SJCRH30 (cell line): ENCODE results near the gene TMEM120B. TPM values are rescaled to one million over a fixed set of nuclear protein-coding genes. Genes with fewer than 3 reads are reported as not detected.
A peak's percentile ranks its signal among the peaks of the same experiment; 100 is the strongest.
"Not testable (repeated sequence)": the region's sequence is repeated elsewhere in the genome, so short reads cannot be mapped to it uniquely, and the experiment has no call there.

Source experiments
- DNase-seq, 2 experiments: peaks; one replicate each; pipeline ENCODE4 v3.0.0-alpha.2; 2015 to 2020
- H3K27ac ChIP-seq: fragments of 250-450 bp; sonication (Bioruptor Pico); 2 replicates; pipeline ENCODE4 v1.5.1; 2020; ENCODE audit warnings: mild to moderate bottlenecking, moderate library complexity
- H3K27me3 ChIP-seq: fragments of 250-450 bp; sonication (Bioruptor Pico); 2 replicates; pipeline ENCODE4 v1.5.1; 2020; ENCODE audit warnings: mild to moderate bottlenecking, moderate library complexity
- H3K36me3 ChIP-seq: fragments of 250-450 bp; sonication (Bioruptor Pico); 2 replicates; pipeline ENCODE4 v1.5.1; 2020; ENCODE audit warnings: mild to moderate bottlenecking, moderate library complexity
- H3K4me1 ChIP-seq: fragments of 250-450 bp; sonication (Bioruptor Pico); 2 replicates; pipeline ENCODE4 v1.5.1; 2020; ENCODE audit warnings: mild to moderate bottlenecking, moderate library complexity
- H3K4me3 ChIP-seq: fragments of 250-450 bp; sonication (Bioruptor Pico); 2 replicates; pipeline ENCODE4 v1.5.1; 2020; ENCODE audit warnings: mild to moderate bottlenecking, moderate library complexity
- H3K9me3 ChIP-seq: fragments of 250-450 bp; sonication (Bioruptor Pico); replicated peaks from 2 replicates; pipeline ENCODE4 v1.5.1; 2020; ENCODE audit warnings: mild to moderate bottlenecking, moderate library complexity
- total RNA-seq: library from RNA; depleted of rRNA; stranded (reverse); fragments of >200 nt; shearing (Covaris generic); gene quantifications from 2 replicates; pipeline ENCODE4 v1.2.3, GENCODE V29; 2014

The TMEM120B gene
- total RNA-seq, 1 experiment from 2014 or later, result 25.5 TPM

GRCh38 chr12:121748218-121748570 lies 35.6 kb downstream of the TMEM120B start:
- no peak for DNase-seq
- Histone ChIP-seq H3K9me3 (no peaks in the 10 kb centered on the region), H3K4me3 (no peak overlapping the region), H3K4me1 (no peaks in the 10 kb centered on the region), H3K27me3 (no peaks in the 10 kb centered on the region), H3K27ac (no peak overlapping the region), H3K36me3 (peaks cover 30% of the 10 kb centered on the region)

- peaks cover 32% of the 10 kb centered on the region for H3K36me3 ChIP-seq
- no peaks in the 10 kb centered on the region for H3K9me3 ChIP-seq
- no peaks in the 10 kb centered on the region for H3K27me3 ChIP-seq
- H3K27ac ChIP-seq, result no peak overlapping the region
- H3K4me3 ChIP-seq, result no peak overlapping the region
- DNase-seq, result no peak
- H3K4me1 ChIP-seq, result no peaks in the 10 kb centered on the region
Observed at GRCh38 chr12:121748571-121749265, 36.2 kb downstream of the TMEM120B start.

- Histone ChIP-seq H3K4me3 (no peak overlapping the region), H3K9me3 (no peaks in the 10 kb centered on the region), H3K27ac (no peak overlapping the region), H3K4me1 (no peaks in the 10 kb centered on the region), H3K36me3 (peaks cover 32% of the 10 kb centered on the region), H3K27me3 (no peaks in the 10 kb centered on the region)
- DNase-seq, result no peak
Observed at GRCh38 chr12:121749267-121749666, 36.7 kb downstream of the TMEM120B start.

GRCh38 chr12:121750507-121750955 lies 38.0 kb downstream of the TMEM120B start:
- H3K4me1 ChIP-seq, result no peaks in the 10 kb centered on the region
- no peaks in the 10 kb centered on the region for H3K9me3 ChIP-seq
- H3K36me3 ChIP-seq, result peaks cover 35% of the 10 kb centered on the region
- no peak for DNase-seq
- no peaks in the 10 kb centered on the region for H3K27me3 ChIP-seq
- H3K4me3 ChIP-seq, result no peak overlapping the region
- no peak overlapping the region for H3K27ac ChIP-seq

- peaks cover 35% of the 10 kb centered on the region for H3K36me3 ChIP-seq
- no peak overlapping the region for H3K4me3 ChIP-seq
- H3K27me3 ChIP-seq, result no peaks in the 10 kb centered on the region
- no peaks in the 10 kb centered on the region for H3K4me1 ChIP-seq
- no peak overlapping the region for H3K27ac ChIP-seq
- DNase-seq, result no peak
- no peaks in the 10 kb centered on the region for H3K9me3 ChIP-seq
Observed at GRCh38 chr12:121751034-121751433, 38.5 kb downstream of the TMEM120B start.

- Histone ChIP-seq H3K4me1 (no peaks in the 10 kb centered on the region), H3K4me3 (no peak overlapping the region), H3K36me3 (peaks cover 35% of the 10 kb centered on the region), H3K27me3 (no peaks in the 10 kb centered on the region), H3K27ac (no peak overlapping the region), H3K9me3 (no peaks in the 10 kb centered on the region)
- DNase-seq, result no peak
Observed at GRCh38 chr12:121751749-121752351, 39.3 kb downstream of the TMEM120B start.

- no peaks in the 10 kb centered on the region for H3K9me3 ChIP-seq
- no peak overlapping the region for H3K4me3 ChIP-seq
- H3K4me1 ChIP-seq, result no peaks in the 10 kb centered on the region
- peaks cover 35% of the 10 kb centered on the region for H3K36me3 ChIP-seq
- no peak for DNase-seq
- no peaks in the 10 kb centered on the region for H3K27me3 ChIP-seq
- H3K27ac ChIP-seq, result no peak overlapping the region
Observed at GRCh38 chr12:121753844-121754264, 41.3 kb downstream of the TMEM120B start.

GRCh38 chr12:121754836-121755235 lies 42.3 kb downstream of the TMEM120B start:
- no peak overlapping the region for H3K4me3 ChIP-seq

GRCh38 chr12:121755591-121755990 lies 43.0 kb downstream of the TMEM120B start:
- H3K27ac ChIP-seq, result no peak overlapping the region

More at GRCh38 chr12:121754836-121755235, 42.3 kb downstream of the TMEM120B start:
- DNase-seq, result no peak
- Histone ChIP-seq H3K36me3 (peaks cover 29% of the 10 kb centered on the region), H3K27me3 (no peaks in the 10 kb centered on the region), H3K9me3 (no peaks in the 10 kb centered on the region), H3K27ac (no peak overlapping the region), H3K4me1 (no peaks in the 10 kb centered on the region)

GRCh38 chr12:121758536-121758935 lies 46.0 kb downstream of the TMEM120B start:
- not testable (repeated sequence) for H3K9me3 ChIP-seq, H3K27ac ChIP-seq, H3K4me3 ChIP-seq, H3K4me1 ChIP-seq, DNase-seq, H3K27me3 ChIP-seq
- H3K36me3 ChIP-seq, result peaks cover 14% of the 10 kb centered on the region

More at GRCh38 chr12:121755591-121755990, 43.0 kb downstream of the TMEM120B start:
- Histone ChIP-seq H3K9me3 (no peaks in the 10 kb centered on the region), H3K27me3 (no peaks in the 10 kb centered on the region), H3K4me3 (no peak overlapping the region), H3K4me1 (no peaks in the 10 kb centered on the region), H3K36me3 (peaks cover 24% of the 10 kb centered on the region)
- no peak for DNase-seq

GRCh38 chr12:121762269-121762668 lies 49.7 kb downstream of the TMEM120B start:
- no peaks in the 10 kb centered on the region for H3K27me3 ChIP-seq
- no peak for DNase-seq
- H3K4me1 ChIP-seq, result peaks cover 18% of the 10 kb centered on the region
- no peaks in the 10 kb centered on the region for H3K9me3 ChIP-seq
- no peak overlapping the region for H3K27ac ChIP-seq
- no peak overlapping the region for H3K4me3 ChIP-seq
- peaks cover 7% of the 10 kb centered on the region; the same call in 1 of the 2 replicates for H3K36me3 ChIP-seq

GRCh38 chr12:121764808-121765207 lies 52.3 kb downstream of the TMEM120B start:
- no peak for DNase-seq
- Histone ChIP-seq H3K4me1 (peaks cover 18% of the 10 kb centered on the region), H3K27ac (peak overlapping the region; percentile 44), H3K27me3 (no peaks in the 10 kb centered on the region), H3K36me3 (peaks cover 2% of the 10 kb centered on the region; the same call in 1 of the 2 replicates), H3K4me3 (no peak overlapping the region), H3K9me3 (no peaks in the 10 kb centered on the region)

GRCh38 chr12:121765573-121765972 lies 53.0 kb downstream of the TMEM120B start:
- H3K4me1 ChIP-seq, result peaks cover 18% of the 10 kb centered on the region
- DNase-seq, result peak; percentile 86 to 91
- H3K27ac ChIP-seq, result peak overlapping the region; percentile 44

GRCh38 chr12:121766290-121767039 lies 53.9 kb downstream of the TMEM120B start:
- peak in 1 of 2 experiments; percentile 42 for DNase-seq

More at GRCh38 chr12:121765573-121765972, 53.0 kb downstream of the TMEM120B start:
- Histone ChIP-seq H3K4me3 (no peak overlapping the region), H3K9me3 (no peaks in the 10 kb centered on the region), H3K36me3 (peaks cover 2% of the 10 kb centered on the region; the same call in 1 of the 2 replicates), H3K27me3 (no peaks in the 10 kb centered on the region)

GRCh38 chr12:121767525-121768016 lies 55.0 kb downstream of the TMEM120B start:
- DNase-seq, result no peak
- H3K4me3 ChIP-seq, result no peak overlapping the region
- H3K4me1 ChIP-seq, result peaks cover 18% of the 10 kb centered on the region
- H3K27ac ChIP-seq, result no peak overlapping the region
- H3K27me3 ChIP-seq, result no peaks in the 10 kb centered on the region
- H3K36me3 ChIP-seq, result no peaks in the 10 kb centered on the region; the same call in 1 of the 2 replicates
- H3K9me3 ChIP-seq, result no peaks in the 10 kb centered on the region

More at GRCh38 chr12:121766290-121767039, 53.9 kb downstream of the TMEM120B start:
- Histone ChIP-seq H3K4me3 (no peak overlapping the region), H3K9me3 (no peaks in the 10 kb centered on the region), H3K27me3 (no peaks in the 10 kb centered on the region), H3K4me1 (peaks cover 18% of the 10 kb centered on the region), H3K36me3 (peaks cover 2% of the 10 kb centered on the region; the same call in 1 of the 2 replicates), H3K27ac (no peak overlapping the region; the same call in 1 of the 2 replicates)
